SH-SY5Y (cell line): ENCODE results near the gene ABTB1.

Experiments used
- GATA2 ChIP-seq: IDR thresholded peaks from 2 replicates; pipeline ENCODE4 v1.6.1; 2011; ENCODE audit warnings: mild to moderate bottlenecking, low read depth, low read length
- GATA3 ChIP-seq: IDR thresholded peaks from 2 replicates; pipeline ENCODE4 v1.6.1; 2011; ENCODE audit warnings: low read depth, mild to moderate bottlenecking, low read length, moderate library complexity

GRCh38 chr3:127647166-127647844, 25.4 kb upstream of the ABTB1 start:
- no peak for TF ChIP-seq GATA2
- TF ChIP-seq GATA3: no peak
